CD4-positive, alpha-beta T cell treated with Interleukin-12 subunit alpha and Interleukin-12 subunit beta, for 1 hour (primary cell): ENCODE measurements around the gene TNNI3K.

Source experiments
- DNase-seq: peaks from one replicate; pipeline ENCODE4 v3.0.0-alpha.2; 2020

Gene TNNI3K

DNA sequence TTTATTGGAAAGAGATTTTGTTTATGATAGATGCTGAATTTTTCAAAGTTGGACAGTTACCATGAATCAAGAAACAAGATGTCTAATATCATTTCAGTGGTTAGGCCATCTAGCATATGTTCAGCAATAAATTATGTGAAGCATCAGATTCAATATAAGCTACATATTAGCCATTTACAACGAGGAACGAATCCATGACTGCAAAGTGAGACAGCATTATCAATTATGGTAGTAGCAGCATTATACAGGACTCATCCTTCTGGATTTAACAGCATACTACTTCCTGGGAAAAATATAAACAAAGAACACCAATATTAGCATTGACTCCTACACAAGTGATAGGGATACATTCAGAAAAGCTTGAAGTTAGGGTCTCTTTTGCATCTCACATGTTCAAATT, 218.1 kb downstream of the TNNI3K start:
- no peak for DNase-seq

DNA sequence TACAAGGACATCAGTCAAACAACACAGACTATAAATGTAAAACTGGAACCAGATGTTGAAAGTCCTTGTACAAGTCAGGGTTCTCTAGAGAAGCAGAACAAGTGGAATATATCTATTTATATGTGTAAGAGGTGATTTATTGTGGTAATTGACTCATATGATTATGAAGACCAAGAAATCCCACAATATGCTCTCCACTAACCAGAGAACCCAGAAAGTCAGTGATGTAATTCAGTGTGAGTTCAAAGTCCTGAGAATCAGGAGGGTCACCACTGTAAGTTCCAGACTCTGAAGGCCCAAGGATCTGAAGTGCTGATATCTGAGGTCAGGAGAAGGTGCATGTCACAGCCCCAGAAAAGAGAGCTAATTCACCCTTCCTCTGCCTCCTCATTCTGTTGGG, 220.2 kb downstream of the TNNI3K start:
- DNase-seq, result no peak

DNA sequence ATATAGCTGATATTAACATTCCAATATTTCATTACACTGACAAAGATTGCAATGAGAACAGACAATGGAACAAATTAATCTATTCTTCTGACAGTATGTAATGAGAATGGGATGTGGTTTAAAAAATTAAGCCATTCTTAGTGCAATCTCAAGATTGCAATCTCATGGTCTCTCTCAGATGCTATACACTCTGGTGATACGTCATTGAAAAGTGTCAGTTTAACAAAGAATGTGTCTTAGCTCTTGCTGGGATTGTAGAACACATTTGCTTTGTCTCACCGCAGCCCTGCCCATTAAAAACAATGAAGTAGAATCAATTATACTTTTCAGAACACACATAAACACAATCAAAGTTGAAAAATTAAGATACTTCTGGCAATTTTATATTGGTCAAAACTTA, 222.1 kb downstream of the TNNI3K start:
- no peak for DNase-seq

DNA sequence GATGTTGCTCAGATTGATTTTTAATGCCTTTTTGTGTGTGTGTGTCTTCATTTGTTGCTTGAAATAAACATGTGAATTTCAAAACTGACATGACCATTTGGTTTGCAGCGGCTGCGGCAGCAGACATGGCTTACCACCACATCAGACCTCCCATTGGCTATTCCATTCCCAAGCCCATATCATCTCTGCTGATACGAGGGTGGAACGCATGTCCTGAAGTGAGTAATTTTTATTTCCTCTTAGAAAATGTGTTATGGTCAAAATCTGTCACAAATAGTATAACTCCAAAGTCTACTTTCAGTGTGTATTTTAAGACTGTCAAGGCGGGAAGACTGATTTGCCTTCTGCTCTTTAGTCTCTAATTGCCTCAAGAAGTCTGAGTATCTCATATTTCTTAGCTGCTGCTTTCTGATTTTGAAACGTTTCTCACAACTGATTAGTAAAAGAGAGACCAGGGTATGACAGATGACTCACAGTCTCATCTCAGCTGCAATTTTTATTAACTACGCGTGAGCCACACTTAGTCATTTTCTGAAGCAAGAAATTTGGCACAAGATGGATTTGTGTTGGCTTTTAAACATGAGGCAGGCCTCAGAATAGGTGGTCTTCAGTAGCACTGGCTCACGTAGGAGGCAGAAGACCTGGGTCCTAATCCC, 228.3 kb downstream of the TNNI3K start:
- no peak for DNase-seq

DNA sequence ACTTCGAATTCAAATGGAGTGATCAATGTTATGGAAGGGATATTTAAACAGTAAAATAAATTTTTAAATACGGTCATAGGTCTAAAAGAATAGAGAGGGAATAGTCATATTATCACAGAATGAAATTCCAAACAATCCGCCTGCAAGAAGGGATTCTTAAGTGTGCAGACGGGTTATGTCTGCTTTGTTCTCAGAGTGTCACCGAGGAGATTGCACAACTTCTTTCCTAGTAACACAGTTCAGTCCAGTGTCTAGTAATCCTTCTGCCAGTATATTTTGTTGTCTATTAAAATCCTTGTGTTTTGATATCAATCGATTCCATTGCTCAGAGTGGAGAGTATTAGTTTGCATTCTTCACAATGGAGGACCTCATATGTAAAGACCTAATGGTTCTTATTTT, 228.8 kb downstream of the TNNI3K start:
- DNase-seq, result no peak

DNA sequence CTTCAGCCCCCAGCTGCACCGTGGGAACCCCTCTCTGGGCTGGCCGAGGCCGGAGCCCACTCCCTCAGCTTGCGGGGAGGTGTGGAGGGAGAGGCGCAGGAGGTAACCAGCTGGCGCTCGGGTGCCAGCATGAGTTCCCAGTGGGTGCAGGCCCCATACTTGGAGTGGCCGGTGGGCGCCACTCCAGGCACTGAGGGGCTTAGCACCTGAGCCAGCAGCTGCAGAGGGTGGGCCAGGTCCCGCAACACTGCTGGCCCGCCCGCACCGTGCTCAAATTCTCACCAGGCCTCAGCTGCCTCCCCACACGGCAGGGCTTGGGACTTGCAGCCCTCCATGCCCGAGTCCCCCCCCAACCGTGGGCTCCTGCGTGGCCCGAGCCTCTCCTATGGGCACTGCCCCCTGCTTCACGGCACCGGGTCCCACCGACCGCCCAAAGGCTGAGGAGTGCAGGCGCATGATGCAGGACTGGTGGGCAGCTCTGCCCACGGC, 230.1 kb downstream of the TNNI3K start:
- no peak for DNase-seq

DNA sequence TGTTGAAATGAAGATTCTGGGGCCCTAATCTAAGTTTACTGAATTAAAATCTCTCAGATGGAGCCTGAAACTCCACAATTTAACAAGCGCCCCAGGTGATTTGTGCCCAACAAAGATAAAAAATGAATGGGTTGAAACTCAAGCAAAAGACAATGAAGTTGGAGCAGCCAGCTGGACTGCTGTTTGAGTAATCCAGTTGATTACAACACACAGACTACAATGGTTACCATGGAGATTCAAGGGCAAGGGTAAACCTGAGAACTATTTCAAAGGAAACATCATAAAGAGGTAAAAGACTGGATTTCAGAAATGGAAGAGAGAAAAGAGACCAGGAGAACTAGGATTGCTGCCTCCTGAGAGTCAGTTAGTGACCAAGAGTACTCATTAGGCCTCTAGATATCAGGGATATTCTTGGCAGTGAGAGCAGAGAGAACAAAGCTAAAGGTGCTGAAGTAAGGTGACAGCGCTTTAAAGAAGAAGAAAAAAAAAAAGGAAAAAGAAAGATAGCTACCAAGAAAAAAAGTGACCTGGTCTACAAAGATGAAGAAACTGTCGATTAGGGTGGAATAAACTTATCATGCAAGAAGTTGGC, 232.7 kb downstream of the TNNI3K start:
- no peak for DNase-seq

DNA sequence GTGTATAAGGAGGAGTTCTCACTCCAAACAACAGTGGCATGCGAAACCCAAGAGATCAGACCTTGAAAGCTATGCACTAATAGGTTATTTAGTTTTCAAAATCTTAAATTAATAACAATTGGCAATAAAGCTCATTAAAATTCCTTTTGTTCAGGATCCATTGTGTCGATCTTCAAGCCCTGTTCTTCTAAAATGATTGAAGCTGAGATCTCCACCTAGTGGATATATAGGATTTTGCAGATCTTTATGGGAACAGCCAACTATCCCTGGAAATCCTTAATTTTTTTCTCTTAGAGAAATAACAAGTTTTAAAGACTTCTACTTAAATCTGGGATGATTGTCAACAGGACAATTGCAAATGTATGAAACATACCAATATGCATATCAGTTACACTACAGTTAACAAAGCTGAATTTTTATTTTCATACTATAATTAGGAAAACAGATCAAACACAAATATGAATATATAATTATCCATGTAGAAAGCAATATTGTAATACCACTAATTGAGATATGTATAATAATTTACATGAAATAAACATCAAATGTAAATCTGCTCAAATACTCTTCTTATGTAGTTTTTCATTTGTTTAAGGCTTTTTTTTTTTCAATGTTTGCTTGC, 233.9 kb downstream of the TNNI3K start:
- peak; percentile 2 for DNase-seq

DNA sequence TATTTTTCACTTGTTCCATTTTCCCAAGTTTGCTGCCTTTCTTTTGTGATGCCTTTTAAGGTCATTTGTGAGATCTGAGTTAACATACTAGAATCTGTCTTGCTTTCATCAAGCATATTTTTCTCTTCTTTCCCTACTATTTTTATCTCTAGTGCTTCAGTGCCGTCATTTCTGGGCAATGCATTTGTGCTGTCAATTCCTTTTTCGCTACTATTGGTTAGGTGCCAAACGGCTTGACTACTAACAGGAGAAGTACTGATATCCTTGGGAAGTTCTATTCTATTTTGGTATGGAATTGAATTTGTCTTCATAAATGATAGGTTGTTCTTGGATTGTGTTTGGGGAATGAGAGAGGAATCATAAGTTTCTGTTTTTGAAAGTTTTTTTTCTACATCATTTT, 235.1 kb downstream of the TNNI3K start:
- DNase-seq, result no peak

DNA sequence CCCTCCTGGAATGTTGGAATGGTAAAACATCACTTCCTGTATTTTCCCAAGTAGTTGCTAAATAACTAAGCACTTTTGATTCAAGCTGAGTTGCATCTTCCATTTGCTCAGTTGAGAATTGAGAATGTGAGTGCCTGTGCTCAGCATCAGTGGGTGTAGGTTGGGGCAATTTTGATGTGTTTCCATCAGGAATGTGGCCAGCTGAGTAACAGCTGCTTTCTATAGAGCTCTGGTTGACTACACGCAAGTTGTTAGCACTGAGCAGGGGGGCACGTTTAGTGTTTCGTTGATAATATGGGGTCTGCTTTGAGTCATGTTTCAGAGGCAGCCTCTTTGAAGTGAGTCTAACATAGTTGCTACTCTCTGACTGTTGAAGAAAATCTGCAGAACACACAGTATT, 235.7 kb downstream of the TNNI3K start:
- DNase-seq, result no peak

DNA sequence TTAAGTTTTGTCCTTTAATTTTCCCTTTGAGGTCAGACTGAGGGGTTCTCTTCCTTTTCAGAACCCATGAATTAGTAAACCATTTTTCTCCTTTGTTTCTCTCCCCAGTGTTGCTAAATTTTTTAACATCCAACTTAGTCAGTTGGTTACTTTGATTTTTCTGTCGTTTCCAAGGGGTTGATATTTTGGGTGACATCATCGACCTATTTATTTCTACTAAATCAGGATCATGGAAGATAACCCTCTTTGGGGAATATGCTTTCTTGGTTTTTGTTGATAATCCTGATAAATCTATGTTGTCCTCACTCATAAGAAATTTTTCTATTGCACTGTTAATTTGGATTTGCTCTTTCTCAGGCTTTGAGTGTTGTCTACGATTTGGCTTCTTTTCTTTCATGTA, 236.3 kb downstream of the TNNI3K start:
- DNase-seq, result no peak

DNA sequence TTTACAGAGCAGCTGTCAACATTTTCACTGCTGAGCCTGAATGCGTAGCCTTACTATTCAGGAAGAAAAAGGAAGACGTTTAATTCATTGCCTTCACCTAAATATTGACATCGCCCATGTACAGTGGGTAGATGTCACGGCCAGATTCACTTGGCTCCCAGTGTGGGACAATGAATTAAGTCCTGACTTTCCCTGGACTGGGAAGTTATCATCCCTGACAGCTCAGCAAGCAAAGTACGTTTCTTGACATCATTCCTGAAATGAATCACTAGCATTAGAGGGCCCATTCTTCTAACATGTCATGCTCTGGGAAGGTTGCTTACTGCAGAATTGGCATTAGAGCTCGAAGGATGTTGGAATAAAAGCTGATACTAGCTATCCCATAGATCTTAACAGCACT, 239.4 kb downstream of the TNNI3K start:
- no peak for DNase-seq

DNA sequence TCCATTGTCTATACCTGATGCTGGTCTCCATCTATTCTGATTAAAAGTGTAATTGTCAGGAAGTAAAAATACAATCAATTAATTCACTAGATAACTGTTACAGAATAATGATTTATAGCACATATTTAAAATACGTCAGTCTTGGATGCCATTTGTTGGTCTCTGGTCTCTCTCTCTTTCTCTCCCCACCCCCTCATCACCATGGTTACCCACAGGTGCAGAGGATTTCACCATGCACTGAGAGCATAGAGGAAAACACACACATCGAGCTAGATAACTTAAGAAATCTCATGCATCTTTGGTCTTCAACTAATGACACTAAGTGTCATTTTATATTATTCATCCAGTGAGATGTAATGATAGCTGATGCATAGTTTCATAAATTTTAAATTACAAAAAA, 243.8 kb downstream of the TNNI3K start:
- no peak for DNase-seq

DNA sequence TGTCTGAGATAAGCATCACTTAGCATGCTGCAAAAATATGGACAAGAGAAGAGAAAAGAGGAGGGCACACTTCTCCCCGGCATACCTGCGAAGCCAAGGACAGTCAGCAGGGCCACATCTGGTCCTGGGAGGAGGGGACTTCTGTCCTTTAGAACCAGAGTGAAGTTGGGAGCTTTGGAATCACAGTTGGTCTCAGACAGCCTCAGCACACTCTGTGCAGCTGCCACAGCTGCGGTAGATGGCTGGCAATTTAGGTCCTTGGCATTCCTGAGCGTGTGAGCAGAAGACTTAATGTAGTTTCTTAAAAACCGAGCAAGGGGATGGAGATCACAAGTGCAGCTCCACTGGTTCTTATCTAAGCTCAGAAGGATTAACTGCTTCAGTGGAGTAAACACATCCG, 244.9 kb downstream of the TNNI3K start:
- no peak for DNase-seq

DNA sequence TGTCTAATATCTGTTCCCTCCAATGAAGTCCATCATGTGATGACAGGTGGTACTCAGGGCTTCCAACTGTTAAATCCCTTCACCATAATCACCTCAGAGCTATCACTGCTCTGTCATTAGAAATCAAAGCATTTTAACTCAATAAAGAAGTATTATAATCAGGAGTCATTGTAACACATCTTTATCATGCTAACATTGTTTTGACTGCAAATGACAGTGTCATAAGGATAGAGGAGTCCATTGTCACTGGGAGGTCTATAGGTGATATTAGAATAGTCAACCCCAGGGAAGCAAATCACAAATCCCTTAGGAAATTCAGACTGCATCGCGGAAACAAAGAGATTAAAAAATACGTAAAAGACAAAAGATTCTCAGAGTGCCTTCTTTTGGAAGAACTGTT, 246.4 kb downstream of the TNNI3K start:
- no peak for DNase-seq

DNA sequence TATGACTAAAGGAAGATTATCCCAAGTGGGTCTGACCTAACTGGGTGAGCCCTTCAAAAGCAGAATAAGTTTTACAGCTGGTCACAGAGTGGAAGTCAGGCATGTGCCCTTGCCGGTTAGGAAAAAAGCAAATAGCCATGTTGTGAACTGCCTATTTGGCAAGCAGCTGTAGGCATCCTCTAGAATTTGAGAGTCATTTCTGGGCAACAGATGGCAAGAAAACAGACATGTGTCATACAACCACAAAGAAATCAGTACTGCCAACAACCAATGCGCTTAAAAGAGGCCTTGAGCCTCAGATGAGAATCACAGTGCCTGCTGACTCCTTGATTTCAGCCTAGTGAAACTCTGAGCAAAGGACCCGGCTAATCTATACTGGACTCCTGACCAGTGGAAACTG, 250.4 kb downstream of the TNNI3K start:
- DNase-seq, result no peak

DNA sequence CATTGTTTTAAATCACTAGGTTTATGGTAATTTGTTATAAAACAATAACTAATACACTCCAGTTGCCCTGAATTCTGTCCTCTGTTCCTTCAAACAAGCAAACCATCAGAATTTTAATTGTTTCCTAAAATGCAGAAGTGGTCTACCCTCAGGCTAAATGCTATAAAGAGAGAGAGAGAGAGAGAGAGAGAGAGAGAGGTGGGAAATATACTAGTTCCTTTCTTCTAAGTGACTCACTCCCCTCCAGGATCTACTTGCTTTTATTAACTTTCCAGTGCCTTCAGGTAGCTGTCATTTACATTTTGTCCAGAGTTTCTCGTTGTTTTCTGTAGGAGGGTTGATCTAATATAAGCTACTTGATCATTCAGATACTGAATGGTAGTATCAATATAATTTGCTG, 250.8 kb downstream of the TNNI3K start:
- DNase-seq, result no peak

DNA sequence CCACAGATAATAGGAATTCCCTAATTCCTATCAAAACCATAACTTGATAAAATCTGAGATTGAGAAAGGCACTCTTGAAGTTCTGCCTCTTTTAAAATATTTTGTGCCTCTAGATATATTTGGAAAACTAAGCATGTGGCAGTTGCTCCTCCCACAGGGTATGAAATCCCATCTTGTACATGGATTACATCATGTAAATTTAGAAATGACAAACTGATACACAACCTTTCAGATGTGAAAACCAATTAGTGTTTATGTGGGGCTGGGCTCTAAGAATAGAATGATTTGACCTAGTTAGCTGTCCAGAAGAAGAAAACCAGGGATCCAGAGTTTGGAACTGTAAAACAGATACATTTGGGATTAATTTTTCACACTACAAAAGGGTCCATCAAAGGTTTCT, 261.5 kb downstream of the TNNI3K start:
- DNase-seq, result no peak

DNA sequence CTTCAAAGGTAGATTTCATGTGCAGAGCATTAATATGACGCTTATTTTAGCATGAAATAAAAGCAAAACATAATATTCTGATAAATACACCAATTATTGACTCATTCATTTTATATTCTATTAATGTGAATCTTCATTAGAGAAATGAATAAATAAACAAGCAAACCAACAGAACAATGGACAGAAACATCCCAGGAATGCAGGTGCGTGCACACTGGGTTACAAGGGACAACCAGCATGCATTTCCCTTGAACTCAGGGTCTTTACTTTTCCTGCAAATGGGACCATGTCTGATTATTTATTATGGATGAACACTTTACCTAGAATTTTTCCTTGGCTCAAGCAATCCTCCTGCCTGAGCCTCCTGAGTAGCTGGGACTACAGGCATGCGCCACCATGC, 263.7 kb downstream of the TNNI3K start:
- no peak for DNase-seq

DNA sequence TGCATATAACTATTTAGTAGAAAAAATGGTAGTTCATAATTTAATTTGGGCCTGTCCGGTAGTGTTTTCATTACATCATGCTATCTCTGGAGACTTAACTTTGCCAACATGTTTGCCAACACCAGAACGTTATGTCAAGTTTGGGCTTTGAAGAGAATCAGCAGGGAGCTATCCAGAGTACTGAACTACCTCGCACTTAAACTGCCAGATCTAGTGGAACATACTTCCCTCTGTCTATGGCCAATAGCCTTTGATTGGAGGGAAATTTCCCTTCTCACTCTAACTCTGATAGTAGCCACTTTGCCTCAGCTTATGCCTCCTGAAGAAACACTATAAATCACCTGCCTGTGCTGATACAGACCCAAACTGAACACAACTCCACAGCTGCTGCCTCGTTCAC, 267.2 kb downstream of the TNNI3K start:
- no peak for DNase-seq

DNA sequence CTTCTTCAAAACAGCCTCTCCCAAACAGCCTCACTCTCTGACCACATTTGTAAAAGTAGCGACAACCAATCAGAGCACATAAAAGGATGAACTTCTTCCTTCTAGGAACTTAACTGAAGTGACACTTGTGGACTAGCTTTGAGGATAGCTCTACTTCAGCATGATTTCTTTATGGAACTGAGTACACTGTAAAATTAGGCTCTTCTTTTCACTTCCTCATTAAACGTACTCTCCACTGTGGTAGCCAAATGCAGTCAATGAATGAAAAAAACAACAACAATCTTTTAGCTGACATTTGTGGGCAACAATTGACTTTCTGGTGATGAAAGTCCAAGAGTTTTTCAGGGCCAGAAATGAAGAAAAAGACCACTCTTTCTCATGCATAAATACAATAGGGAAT, 267.7 kb downstream of the TNNI3K start:
- no peak for DNase-seq

DNA sequence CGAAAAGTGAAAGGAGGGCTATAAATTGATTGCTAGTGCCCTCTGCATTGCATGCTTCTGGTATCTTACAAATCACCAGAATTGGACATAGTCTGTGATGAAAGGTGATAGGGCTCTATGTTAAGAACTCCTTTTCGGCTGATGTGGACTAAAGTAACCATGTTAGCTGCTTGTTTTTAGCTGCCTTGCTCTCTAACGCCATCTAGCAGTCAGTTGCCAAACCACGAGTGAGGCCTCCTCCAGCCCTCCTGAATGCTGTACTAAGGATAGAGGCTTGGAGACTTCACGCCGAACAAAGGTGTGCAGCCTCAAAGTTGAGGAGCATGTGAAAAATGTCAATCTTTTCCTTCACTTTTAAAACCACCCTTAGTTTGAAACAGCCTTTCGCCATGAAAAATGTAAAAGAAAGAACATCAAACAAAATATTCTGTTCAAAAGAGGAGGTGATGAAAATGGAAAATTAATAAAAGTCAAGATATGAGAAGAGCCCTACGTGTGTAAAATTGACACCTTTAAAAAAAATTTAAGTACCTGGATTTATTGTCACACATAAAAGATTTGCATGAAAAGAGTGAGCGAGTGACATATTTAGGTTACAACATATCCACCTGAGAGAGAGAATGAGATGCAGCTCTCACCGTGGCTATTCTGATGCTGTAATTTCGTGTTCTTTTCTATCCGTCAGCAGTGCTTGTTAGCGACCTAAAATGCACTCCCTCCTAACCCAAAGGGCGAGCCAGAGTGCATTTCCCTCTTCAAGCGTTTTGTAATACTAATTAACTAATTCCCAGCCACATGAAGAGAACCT, 269.1 kb downstream of the TNNI3K start:
- DNase-seq, result peak; percentile 23

DNA sequence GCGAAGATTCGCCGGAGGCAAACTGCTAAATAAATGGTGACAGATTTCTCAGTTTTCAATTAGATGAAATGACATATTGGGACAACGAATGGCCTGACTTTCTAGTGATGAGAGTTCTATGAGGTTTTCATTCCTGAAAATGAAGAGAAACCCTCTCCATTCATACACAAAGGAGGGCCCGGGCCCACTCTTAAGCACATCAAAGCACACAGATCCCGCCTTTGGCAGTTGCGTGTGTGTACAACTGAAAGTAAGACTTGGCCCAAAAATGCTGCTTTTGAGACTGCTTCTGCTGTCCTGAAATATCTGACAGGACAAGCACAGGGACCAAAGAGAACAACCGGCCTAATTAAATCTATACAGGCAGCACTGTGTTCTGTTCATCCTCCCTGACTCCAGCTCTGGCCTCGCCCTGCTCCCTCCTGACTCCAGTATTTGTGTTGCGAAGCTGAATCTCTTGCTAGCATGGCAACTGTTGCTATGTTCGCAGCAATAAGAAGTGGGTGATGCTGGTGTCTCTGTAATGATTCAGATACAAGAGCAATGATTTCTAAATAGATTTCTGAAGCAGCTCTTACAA, 269.8 kb downstream of the TNNI3K start:
- no peak for DNase-seq
